Heart right ventricle (tissue), 16 donors: ENCODE results near the gene ZBTB7C. TPM values are rescaled to one million over a fixed set of nuclear protein-coding genes. Genes with fewer than 3 reads are reported as not detected.

Source experiments
- ATAC-seq, 8 donors: fragments of 200-7000 bp; cut with Tn5 transposase; one replicate each; pipeline ENCODE4 v1.9.1; 2020; ENCODE audit warnings: mild to moderate bottlenecking in 8 of 8, moderate library complexity in 8 of 8, moderate number of reproducible peaks in 1 of 8
- DNase-seq, 2 donors: peaks; one replicate each; pipeline ENCODE4 v3.0.0-alpha.2; 2020
- H3K27ac ChIP-seq, 10 donors: fragments of 200-600 bp; sonication (generic) in 2 of 10; one replicate each; pipeline versions ENCODE4 v1.5.0 to v1.8.0; 2020 to 2022; ENCODE audit warnings: mild to moderate bottlenecking in 3 of 10
- H3K27me3 ChIP-seq, 7 donors: fragments of 200-600 bp; one replicate each; pipeline ENCODE4 v1.8.0; 2021 to 2022; ENCODE audit warnings: mild to moderate bottlenecking in 2 of 7
- H3K36me3 ChIP-seq, 9 donors: fragments of 200-600 bp; sonication (generic) in 1 of 9; one replicate each; pipeline versions ENCODE4 v1.5.0 to v1.8.0; 2020 to 2022; ENCODE audit warnings: mild to moderate bottlenecking in 2 of 9
- H3K4me1 ChIP-seq, 9 donors: fragments of 200-600 bp; sonication (generic) in 1 of 9; one replicate each; pipeline versions ENCODE4 v1.5.0 to v1.8.0; 2020 to 2022; ENCODE audit warnings: mild to moderate bottlenecking in 4 of 9
- H3K4me3 ChIP-seq, 10 donors: fragments of 200-600 bp; sonication (generic) in 2 of 10; one replicate each; pipeline versions ENCODE4 v1.5.0 to v1.8.0; 2020 to 2022; ENCODE audit warnings: mild to moderate bottlenecking in 7 of 10, moderate library complexity in 2 of 10
- H3K9me3 ChIP-seq, 11 donors: fragments of 200-600 bp in 10 of 11; sonication (generic) in 2 of 11; one replicate each; pipeline versions ENCODE4 v1.5.0 to v1.8.0; 2013 to 2022; ENCODE audit warnings: mild to moderate bottlenecking in 2 of 11, control low read depth in 1 of 11, moderate library complexity in 1 of 11
- CTCF ChIP-seq, 9 donors: fragments of 200-600 bp; sonication (generic) in 2 of 9; IDR thresholded peaks; one replicate each; pipeline versions ENCODE4 v1.5.0 to v1.8.0; 2021 to 2022; ENCODE audit warnings: antibody characterized with exemption in 9 of 9, mild to moderate bottlenecking in 5 of 9, moderate library complexity in 1 of 9
- WGBS, 2 donors: extraction: QIAGEN DNeasy Blood & Tissue Kit; methylation state at CpG; one replicate each; pipeline ENCODE4 v1.1.7; 2013; ENCODE audit warnings: inconsistent platforms in 1 of 2; 5-methylcytosine and 5-hydroxymethylcytosine counted together
- intact Hi-C, 10 donors: fragments of 100-400 bp; cut with DNase I; formaldehyde crosslinking; loops; one replicate each; pipeline versions ENCODE4 v1.11.1 to v1.14.2; 2022
- polyA plus RNA-seq, 2 donors: library from polyadenylated mRNA; stranded (reverse); fragments of 200-250 nt; gene quantifications; one replicate each; pipeline ENCODE4 v1.2.3, GENCODE V29; 2013
- total RNA-seq, 10 donors: library from RNA; stranded (reverse); fragmentation: NEBNext Ultra II Directional in 3 of 10; extraction: Animal tissue kit (Norgen Biotek cat#: 25700) in 3 of 10; gene quantifications; one replicate each; pipeline versions ENCODE4 v1.2.1 to v1.2.4, GENCODE V29; 2021 to 2023
- donor health status: Arrhythmogenic right ventricular cardiomyopathy.
- donor health status: ischemic (EF 13 %, LVEDD 7.1; RV severe dilation, severe dysfunction).
- donor health status: healthy with polysubstance abuse.
- donor health status: DM: no; HTN: yes; CAD: no.
- donor health status: DM: no; HTN: no; CAD: no.
- donor health status: ischemic (EF 25% LVEDD 6.9; RV normal size, moderate dysfunction).
- donor health status: ischemic (EF 25% LVEDD 5.7; RV mildly dilated, moderate dysfunction).
- donor health status: healthy.
- donor health status: DM: yes; HTN: yes; CAD: no.
- donor health status: Ischemic cardiomyopathy.
- donor health status: ischemic (EF 35%, LVEDD 5.7; RV mildly dilated, moderate dysfunction).
- donor health status: nonischemic (EF 11% LVEDD 7.7; RV severe dilation, severe dysfunction).
- donor health status: DM: yes; HTN: yes; CAD: no.
- donor health status: PGD.
- donor health status: ischemic (EF 29% LVEDD 5.4; RV normal size, mild dysfunction).
- donor health status: nonischemic (EF 23%, LVEDD 6.1; RV moderate dilation, normal function).

ZBTB7C gene
- total and polyA plus RNA-seq, 12 donors, result 0.49 to 6.3 (median 1.5) TPM

GRCh38 chr18:47995654-47996053, 413.5 kb downstream of the ZBTB7C start:
- DNase-seq (no peak), ATAC-seq (no peak)
- H3K36me3 ChIP-seq, result no peaks in the 10 kb centered on the region
- no peak overlapping the region for H3K4me3 ChIP-seq
- 74 to 77% methylated on average over 3 of the region's 3 CpGs for WGBS, 2 donors
- no peak overlapping the region for H3K27ac ChIP-seq
- no peaks in the 10 kb centered on the region for H3K27me3 ChIP-seq
- intact Hi-C loops, result no loop called here
- H3K9me3 ChIP-seq, result peaks cover 0 to 11% (median 0%) of the 10 kb centered on the region in 11 donors
- H3K4me1 ChIP-seq, result peaks cover 0 to 11% (median 0%) of the 10 kb centered on the region in 9 donors
- TF ChIP-seq CTCF (IDR thresholded peaks at IDR 0.05), result no peak

- DNase-seq, result no peak
Observed at GRCh38 chr18:47993409-47993808, 415.8 kb downstream of the ZBTB7C start.

DNA sequence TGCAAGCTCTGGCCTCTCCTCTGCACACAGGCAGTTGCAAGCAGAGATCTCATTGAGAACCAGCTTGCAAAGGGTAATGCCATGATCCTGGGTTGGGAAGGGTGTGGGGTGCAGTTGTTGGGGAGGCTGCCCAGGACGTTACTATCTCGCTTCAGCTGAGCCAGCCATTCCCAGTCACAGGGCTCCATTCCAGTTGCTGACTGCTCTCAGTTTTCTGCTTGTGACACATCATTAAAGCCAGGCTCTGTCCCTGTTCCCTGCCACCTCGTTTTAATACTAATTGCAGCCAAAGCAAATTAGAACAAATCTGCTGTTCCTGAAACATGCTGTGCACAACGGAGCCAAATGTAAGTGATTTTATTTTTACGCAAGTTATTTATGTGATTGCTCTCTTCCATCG, 416.2 kb downstream of the ZBTB7C start:
- ATAC-seq, result peak in 5 of 8 donors; percentile 42 to 58 (median 47)
- TF ChIP-seq CTCF (IDR thresholded peaks at IDR 0.05), result no peak
- DNase-seq, result no peak
- peaks cover 0 to 11% (median 0%) of the 10 kb centered on the region in 9 donors for H3K4me1 ChIP-seq
- no peaks in the 10 kb centered on the region for H3K36me3 ChIP-seq
- peaks cover 0 to 11% (median 0%) of the 10 kb centered on the region in 11 donors for H3K9me3 ChIP-seq
- intact Hi-C loops, result no loop called here
- no peak overlapping the region for H3K27ac ChIP-seq
- H3K27me3 ChIP-seq, result no peaks in the 10 kb centered on the region
- WGBS, 2 donors, result 69 to 72% methylated on average over 6 of the region's 6 CpGs
- no peak overlapping the region for H3K4me3 ChIP-seq

More at GRCh38 chr18:47993409-47993808, 415.8 kb downstream of the ZBTB7C start:
- H3K9me3 ChIP-seq, result peaks cover 0 to 11% (median 0%) of the 10 kb centered on the region in 11 donors
- H3K27ac ChIP-seq, result no peak overlapping the region
- H3K4me3 ChIP-seq, result no peak overlapping the region
- no peak for ATAC-seq
- no peaks in the 10 kb centered on the region for H3K36me3 ChIP-seq
- TF ChIP-seq CTCF (IDR thresholded peaks at IDR 0.05), result no peak
- H3K27me3 ChIP-seq, result no peaks in the 10 kb centered on the region
- intact Hi-C loops, result no loop called here
- H3K4me1 ChIP-seq, result peaks cover 0 to 11% (median 0%) of the 10 kb centered on the region in 9 donors
- 84 to 85% methylated on average over 1 of the region's 1 CpG for WGBS, 2 donors

DNA sequence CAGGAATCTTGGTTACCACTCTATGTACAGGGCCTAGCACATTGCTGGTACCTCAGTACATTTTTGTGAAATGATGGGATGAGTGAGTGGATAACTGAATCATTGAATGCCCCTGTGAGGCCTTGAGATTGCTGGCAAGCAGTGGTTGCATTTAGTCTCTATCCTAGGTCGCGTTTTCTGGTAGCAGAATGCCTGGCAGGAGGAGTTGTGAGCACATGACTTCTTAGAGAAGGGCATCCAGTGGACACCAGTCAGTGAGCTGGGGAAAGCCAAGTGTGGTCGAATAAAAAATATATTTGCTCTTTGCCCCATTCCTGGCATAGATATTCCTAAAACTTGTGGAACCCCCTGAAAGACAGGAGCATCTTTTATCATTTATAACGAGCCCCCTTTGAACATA, 416.9 kb downstream of the ZBTB7C start:
- TF ChIP-seq CTCF (IDR thresholded peaks at IDR 0.05), result no peak
- no peak overlapping the region for H3K4me3 ChIP-seq
- ATAC-seq (peak in 2 of 8 donors; percentile 60 to 62), DNase-seq (no peak)
- no peaks in the 10 kb centered on the region for H3K27me3 ChIP-seq
- intact Hi-C loops, result no loop called here
- 74 to 83% methylated on average over 4 of the region's 4 CpGs for WGBS, 2 donors
- peaks cover 0 to 11% (median 0%) of the 10 kb centered on the region in 9 donors for H3K4me1 ChIP-seq
- peak overlapping the region in 1 of 10 donors; percentile 25 for H3K27ac ChIP-seq
- no peaks in the 10 kb centered on the region for H3K36me3 ChIP-seq
- H3K9me3 ChIP-seq, result peaks cover 0 to 5% (median 0%) of the 10 kb centered on the region in 11 donors
